Right atrium auricular region (tissue), 2 donors: ENCODE data around the gene ZBTB7C. TPM values are rescaled to one million over a fixed set of nuclear protein-coding genes. Genes with fewer than 3 reads are reported as not detected.
A peak's percentile ranks its signal among the peaks of the same experiment; 100 is the strongest.
"Not testable (repeated sequence)": the region's sequence is repeated elsewhere in the genome, so short reads cannot be mapped to it uniquely, and the experiment has no call there.

Experiments
- DNase-seq: peaks from one replicate; pipeline ENCODE4 v3.0.0-alpha.2; 2019; ENCODE audit warnings: low spot score
- H3K27ac ChIP-seq, 2 donors: fragments of 200-600 bp; sonication (generic); 1 replicate in 1 of 2; 2 replicates in 1 of 2; pipeline ENCODE4 v1.5.1; 2016 to 2019
- H3K27me3 ChIP-seq, 2 donors: fragments of 200-600 bp; sonication (generic); one replicate each; pipeline versions ENCODE4 v1.5.1 to v1.6.0; 2017 to 2019
- H3K36me3 ChIP-seq: fragments of 200-600 bp; sonication (generic); one replicate; pipeline ENCODE4 v1.5.1; 2016
- H3K4me1 ChIP-seq, 2 donors: fragments of 200-600 bp; sonication (generic); one replicate each; pipeline versions ENCODE4 v1.5.1 to v1.6.0; 2017 to 2019
- H3K4me3 ChIP-seq, 2 donors: fragments of 200-600 bp; sonication (generic); 1 replicate in 1 of 2; 2 replicates in 1 of 2; pipeline ENCODE4 v1.5.1; 2017 to 2019; ENCODE audit warnings: mild to moderate bottlenecking in 1 of 2, moderate library complexity in 1 of 2
- H3K9me3 ChIP-seq, 2 donors: fragments of 200-600 bp; sonication (generic); one replicate each; pipeline ENCODE4 v1.5.1; 2019
- CTCF ChIP-seq, 2 donors: fragments of 200-600 bp; sonication (generic); IDR thresholded peaks; one replicate each; pipeline ENCODE4 v1.5.1; 2019; ENCODE audit warnings: antibody characterized with exemption in 2 of 2
- total RNA-seq, 2 donors: library from RNA; depleted of rRNA; stranded (reverse); fragments of >200 nt; gene quantifications; one replicate each; pipeline ENCODE4 v1.1.0, GENCODE V29; 2016

Gene ZBTB7C
- total RNA-seq, 2 donors from 2014 or later = 1.8 to 7.7 TPM

- no peaks in the 10 kb centered on the region for H3K36me3 ChIP-seq
- no peak for TF ChIP-seq CTCF (IDR thresholded peaks at IDR 0.05)
- no peaks in the 10 kb centered on the region for H3K9me3 ChIP-seq
- H3K4me3 ChIP-seq = peak overlapping the region in 1 of 2 donors; percentile 8
- H3K27ac ChIP-seq = peak overlapping the region in 1 of 2 donors; percentile 37
- DNase-seq = peak; percentile 71
- no peaks in the 10 kb centered on the region for H3K27me3 ChIP-seq
- peaks cover 0 to 28% of the 10 kb centered on the region in 2 donors for H3K4me1 ChIP-seq
These were observed 32.3 kb upstream of the ZBTB7C start for GRCh38 chr18:48441405-48441881.

- Histone ChIP-seq H3K36me3 (no peaks in the 10 kb centered on the region), H3K27me3 (no peaks in the 10 kb centered on the region), H3K9me3 (no peaks in the 10 kb centered on the region), H3K4me1 (peaks cover 0 to 26% of the 10 kb centered on the region in 2 donors), H3K27ac (peak overlapping the region in 1 of 2 donors; percentile 37), H3K4me3 (no peak overlapping the region)
- DNase-seq = peak; percentile 75
- no peak for TF ChIP-seq CTCF (IDR thresholded peaks at IDR 0.05)
These were observed 31.7 kb upstream of the ZBTB7C start for GRCh38 chr18:48440924-48441323.

- DNase-seq = no peak
- TF ChIP-seq CTCF (IDR thresholded peaks at IDR 0.05) = no peak
- Histone ChIP-seq H3K27me3 (no peaks in the 10 kb centered on the region), H3K4me1 (peaks cover 0 to 14% of the 10 kb centered on the region in 2 donors), H3K36me3 (no peaks in the 10 kb centered on the region), H3K4me3 (no peak overlapping the region), H3K27ac (no peak overlapping the region), H3K9me3 (no peaks in the 10 kb centered on the region)
These were observed 27.7 kb upstream of the ZBTB7C start for GRCh38 chr18:48436907-48437306.

GRCh38 chr18:48434382-48434781 lies 25.2 kb upstream of the ZBTB7C start:
- H3K27me3 ChIP-seq, DNase-seq, H3K9me3 ChIP-seq, H3K36me3 ChIP-seq, H3K27ac ChIP-seq, H3K4me1 ChIP-seq, H3K4me3 ChIP-seq: not testable (repeated sequence)

- Histone ChIP-seq H3K27ac (no peak overlapping the region), H3K36me3 (no peaks in the 10 kb centered on the region), H3K4me1 (no peaks in the 10 kb centered on the region), H3K4me3 (no peak overlapping the region), H3K27me3 (no peaks in the 10 kb centered on the region), H3K9me3 (no peaks in the 10 kb centered on the region)
- TF ChIP-seq CTCF (IDR thresholded peaks at IDR 0.05) = no peak
- no peak for DNase-seq
These were observed 24.4 kb upstream of the ZBTB7C start for GRCh38 chr18:48433541-48433940.

- no peak overlapping the region for H3K4me3 ChIP-seq
- H3K36me3 ChIP-seq = no peaks in the 10 kb centered on the region
- no peak for TF ChIP-seq CTCF (IDR thresholded peaks at IDR 0.05)
- no peak overlapping the region for H3K27ac ChIP-seq
- no peaks in the 10 kb centered on the region for H3K4me1 ChIP-seq
- no peaks in the 10 kb centered on the region for H3K9me3 ChIP-seq
- DNase-seq = no peak
- H3K27me3 ChIP-seq = no peaks in the 10 kb centered on the region
These were observed 21.0 kb upstream of the ZBTB7C start for GRCh38 chr18:48430150-48430549.
